ENCODE measurements around the gene FAM24B.
"Not testable (repeated sequence)": the region's sequence is repeated elsewhere in the genome, so short reads cannot be mapped to it uniquely, and the experiment has no call there.

The FAM24B gene

GRCh38 chr10:122879339-122880273 is at the start of gene FAM24B:
Gene FAM24B (minus strand): TSS chr10:122879581. CDS start chr10:122850515, 29,066 bp downstream.
- peak; percentile 99 for DNase-seq
- in situ Hi-C loops (cut with HindIII; ENCODE audit: low pct_ligation_motif_present, low sequenced_read_pairs), result no loop called here
- Histone ChIP-seq H3K36me3 (replicated peaks) (no peaks in the 10 kb centered on the region), H3K4me3 (ENCODE audit: low read depth, low read length) (peak within 1 kb of the TSS; percentile 65), H3K27ac (no peak within 1 kb of the TSS), H3K27me3 (replicated peaks) (no peaks in the 10 kb centered on the region)
- TF ChIP-seq CTCF (IDR thresholded peaks at IDR 0.05; ENCODE audit: low read depth, low read length, missing control alignments), result no peak

GRCh38 chr10:122915700-122916099 is 36.3 kb upstream of the FAM24B start:
- Histone ChIP-seq H3K4me3 (ENCODE audit: low read depth, low read length) (no peak overlapping the region), H3K27ac (no peak overlapping the region), H3K27me3 (replicated peaks) (no peaks in the 10 kb centered on the region), H3K36me3 (replicated peaks) (no peaks in the 10 kb centered on the region)
- no peak for DNase-seq
- in situ Hi-C loops (cut with HindIII; ENCODE audit: low pct_ligation_motif_present, low sequenced_read_pairs), result no loop called here
- TF ChIP-seq CTCF (IDR thresholded peaks at IDR 0.05; ENCODE audit: low read depth, low read length, missing control alignments), result no peak

GRCh38 chr10:122911889-122912484 is 32.6 kb upstream of the FAM24B start:
- DNase-seq, result peak; percentile 44
- in situ Hi-C loops (cut with HindIII; ENCODE audit: low pct_ligation_motif_present, low sequenced_read_pairs), result no loop called here
- Histone ChIP-seq H3K27me3 (replicated peaks) (no peaks in the 10 kb centered on the region), H3K27ac (no peak overlapping the region), H3K4me3 (ENCODE audit: low read depth, low read length) (no peak overlapping the region), H3K36me3 (replicated peaks) (no peaks in the 10 kb centered on the region)
- TF ChIP-seq CTCF (IDR thresholded peaks at IDR 0.05; ENCODE audit: low read depth, low read length, missing control alignments), result no peak

GRCh38 chr10:122910310-122910709 is 30.9 kb upstream of the FAM24B start, which contains the start of gene FAM24A:
Gene FAM24A (plus strand): TSS chr10:122910610. CDS start chr10:122911635, 1,025 bp downstream.
- H3K27me3 ChIP-seq (replicated peaks), result no peaks in the 10 kb centered on the region
- in situ Hi-C loops (cut with HindIII; ENCODE audit: low pct_ligation_motif_present, low sequenced_read_pairs), result no loop called here
- no peak for TF ChIP-seq CTCF (IDR thresholded peaks at IDR 0.05; ENCODE audit: low read depth, low read length, missing control alignments)
- H3K27ac ChIP-seq, result no peak within 1 kb of the TSS
- no peak within 1 kb of the TSS for H3K4me3 ChIP-seq (ENCODE audit: low read depth, low read length)
- no peaks in the 10 kb centered on the region for H3K36me3 ChIP-seq (replicated peaks)
- DNase-seq, result no peak

- in situ Hi-C loops (cut with HindIII; ENCODE audit: low pct_ligation_motif_present, low sequenced_read_pairs); H3K36me3 ChIP-seq (replicated peaks); DNase-seq; H3K27me3 ChIP-seq (replicated peaks); H3K27ac ChIP-seq; H3K4me3 ChIP-seq (ENCODE audit: low read depth, low read length): not testable (repeated sequence)
Observed at GRCh38 chr10:122903861-122904260, 24.5 kb upstream of the FAM24B start.

- H3K36me3 ChIP-seq (replicated peaks), result no peaks in the 10 kb centered on the region
- TF ChIP-seq CTCF (IDR thresholded peaks at IDR 0.05; ENCODE audit: low read depth, low read length, missing control alignments), result no peak
- H3K27ac ChIP-seq, result no peak overlapping the region
- in situ Hi-C loops (cut with HindIII; ENCODE audit: low pct_ligation_motif_present, low sequenced_read_pairs), result no loop called here
- no peaks in the 10 kb centered on the region for H3K27me3 ChIP-seq (replicated peaks)
- no peak overlapping the region for H3K4me3 ChIP-seq (ENCODE audit: low read depth, low read length)
- DNase-seq, result no peak
Observed at GRCh38 chr10:122894261-122894944, 15.0 kb upstream of the FAM24B start.
